ENCODE measurements around the gene LCE5A.
"Not testable (repeated sequence)": the region's sequence is repeated elsewhere in the genome, so short reads cannot be mapped to it uniquely, and the experiment has no call there.

The LCE5A gene

DNA sequence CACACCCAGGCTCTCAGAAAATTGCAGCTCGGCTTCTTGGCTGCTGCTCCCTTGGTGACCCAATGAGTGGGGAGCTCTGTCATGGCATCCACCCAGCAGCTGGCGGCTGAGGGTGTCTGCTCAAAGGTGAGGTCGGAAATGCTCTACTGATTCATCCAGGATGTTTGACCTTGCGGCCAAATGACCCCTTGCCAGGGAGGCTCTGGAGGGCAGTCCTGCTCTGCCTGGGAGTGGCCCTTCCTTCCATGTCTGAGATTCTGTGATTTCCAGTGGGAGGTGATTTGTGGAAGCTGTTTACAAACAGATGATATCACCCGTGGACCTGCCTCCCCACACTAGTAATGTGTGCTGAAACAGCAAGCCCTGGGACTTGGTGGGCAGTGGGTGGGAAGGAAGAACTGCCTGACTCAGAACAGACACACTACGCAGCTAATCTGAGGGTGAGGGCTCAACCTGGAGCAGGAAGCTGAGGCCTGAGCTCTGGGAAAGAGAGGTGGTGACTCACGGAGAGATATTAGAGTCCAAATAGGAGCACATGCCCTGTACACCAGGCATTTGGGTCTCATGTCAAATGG is 6.7 kb downstream of the LCE5A start:
- DNase-seq: no peak

DNA sequence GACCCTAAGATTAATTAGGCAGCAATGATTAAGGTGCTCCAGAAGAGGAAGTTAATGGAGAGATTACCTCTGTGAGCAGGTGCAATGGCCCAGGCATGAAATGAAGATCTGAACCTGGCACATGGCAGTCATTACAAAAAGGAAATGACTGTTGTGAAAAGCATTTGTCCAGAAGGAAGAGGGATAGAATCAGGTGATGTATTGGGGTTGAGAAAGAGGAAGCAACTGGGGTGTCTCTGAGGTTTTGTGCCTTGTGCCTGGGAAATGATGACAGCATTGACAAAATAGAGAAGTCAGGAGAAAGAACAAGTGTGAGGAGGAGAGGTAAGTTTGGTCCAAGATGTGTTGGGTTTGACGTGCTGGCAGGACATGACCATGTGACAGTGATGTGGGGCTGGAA is 9.2 kb downstream of the LCE5A start:
- no peak for DNase-seq

DNA sequence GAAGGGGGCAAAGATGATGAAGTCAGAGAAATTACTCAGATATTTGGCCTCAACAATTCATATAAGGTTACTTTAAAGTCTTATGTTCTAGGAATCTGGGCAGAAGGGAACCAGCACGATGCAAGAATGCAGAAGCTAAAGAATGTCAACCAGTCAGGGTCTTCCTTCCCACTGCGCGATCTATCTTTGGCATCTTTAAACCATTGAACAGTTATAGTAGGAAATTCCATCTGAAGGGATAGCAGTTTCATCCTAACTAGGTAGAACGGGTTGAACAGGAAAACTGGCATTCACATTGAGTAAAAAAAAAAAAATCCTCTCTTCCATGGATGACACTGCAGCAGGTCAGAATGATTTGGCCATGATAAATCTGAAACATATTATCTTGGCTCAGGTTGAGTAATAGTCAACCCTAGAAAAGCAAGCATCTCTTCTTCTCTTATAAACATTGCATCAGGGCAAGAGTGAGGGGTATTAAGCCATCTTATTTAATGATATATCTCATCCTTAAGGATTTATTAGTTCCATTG is 10.0 kb downstream of the LCE5A start:
- DNase-seq: no peak

DNA sequence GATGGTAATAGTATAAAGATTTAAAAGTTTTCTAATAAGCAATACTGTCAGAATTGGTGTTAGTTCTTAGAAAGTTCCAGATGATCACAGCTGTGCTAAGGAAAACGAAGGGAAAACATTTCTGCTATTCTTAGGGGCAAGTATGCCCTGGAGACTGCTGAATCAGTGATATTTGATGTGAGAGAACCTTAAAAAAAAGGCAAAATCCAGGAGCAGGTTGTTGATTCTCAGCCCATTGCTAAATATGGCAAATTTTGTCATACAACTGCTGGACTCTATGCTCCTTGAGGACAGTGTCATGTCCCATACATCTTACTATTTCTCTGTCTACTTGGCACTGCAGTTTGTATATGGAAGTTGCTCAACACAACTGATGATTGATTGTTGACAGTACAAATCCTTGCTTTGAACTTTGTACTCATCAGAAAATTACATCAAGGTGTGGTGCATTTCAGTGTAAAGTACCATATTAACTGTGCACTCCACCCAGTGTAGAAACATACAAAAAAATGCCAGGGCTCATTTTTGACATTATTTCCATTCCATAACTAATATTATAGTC is 14.6 kb downstream of the LCE5A start:
- DNase-seq: no peak

DNA sequence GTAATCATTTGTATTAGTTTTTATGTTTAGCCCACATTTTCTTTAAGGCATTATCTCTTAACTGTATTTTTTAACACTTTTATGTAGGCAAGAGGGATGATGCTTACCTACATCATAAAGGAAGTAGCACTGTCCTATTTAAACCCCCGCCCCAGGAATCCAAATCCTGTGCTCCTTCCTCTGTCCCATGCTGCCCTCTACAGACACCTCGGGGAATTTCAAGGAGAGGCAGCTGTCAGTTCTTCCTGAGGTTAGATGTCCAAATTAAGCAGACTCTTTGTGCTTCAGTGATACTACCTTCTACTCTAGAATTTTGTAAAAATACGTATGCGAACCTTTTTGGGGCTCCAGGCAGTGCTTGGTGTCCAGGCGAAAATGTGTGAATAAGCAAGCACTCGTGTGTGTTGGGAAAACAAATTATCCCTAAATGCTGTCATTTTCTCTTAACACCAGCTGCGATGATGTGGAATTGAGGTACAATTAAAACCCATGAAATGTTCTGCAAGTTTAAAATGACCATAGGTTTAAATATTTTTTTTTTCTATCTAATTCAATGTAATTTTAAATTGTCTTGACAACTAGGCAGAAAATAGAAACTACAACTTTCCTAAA is 22.8 kb downstream of the LCE5A start:
- DNase-seq: no peak

DNA sequence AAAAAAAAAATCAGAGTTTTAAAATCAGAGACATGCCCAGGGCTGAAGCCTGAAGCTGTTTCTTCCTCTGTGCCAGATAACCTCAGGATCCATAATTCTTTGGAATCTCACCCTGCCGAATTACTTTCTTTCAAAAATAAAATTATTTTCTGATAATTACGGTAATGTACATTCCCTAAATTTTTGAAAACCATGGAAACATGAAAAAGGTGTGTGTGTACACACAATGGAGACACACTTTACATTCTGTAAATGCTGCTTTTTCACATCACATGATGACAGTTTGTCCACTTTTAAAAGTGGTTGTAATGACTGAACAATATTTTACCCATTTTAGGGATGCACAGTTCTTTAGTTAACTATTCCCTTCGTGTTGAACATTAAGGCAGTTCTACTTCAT is 25.2 kb downstream of the LCE5A start:
- DNase-seq: no peak

DNA sequence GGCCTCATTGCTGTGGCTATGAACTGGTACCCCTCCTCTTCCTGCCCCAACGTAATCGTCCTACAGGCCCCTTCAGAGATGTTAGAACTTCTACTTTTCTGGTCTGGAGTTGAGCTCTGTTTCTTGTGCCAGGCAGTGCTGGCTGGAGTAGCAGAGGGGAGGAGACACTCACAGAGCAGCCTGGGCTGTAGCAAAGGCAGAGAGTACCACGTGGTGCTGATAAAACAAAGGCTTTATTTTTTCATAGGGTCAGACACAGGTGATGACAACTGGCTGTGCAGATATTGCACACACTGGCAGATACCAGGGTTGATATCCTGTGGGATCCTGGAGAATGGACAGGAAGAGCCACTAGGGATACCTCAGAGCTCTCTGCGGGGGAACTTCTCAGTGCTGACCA is 26.9 kb downstream of the LCE5A start:
- DNase-seq: no peak

DNA sequence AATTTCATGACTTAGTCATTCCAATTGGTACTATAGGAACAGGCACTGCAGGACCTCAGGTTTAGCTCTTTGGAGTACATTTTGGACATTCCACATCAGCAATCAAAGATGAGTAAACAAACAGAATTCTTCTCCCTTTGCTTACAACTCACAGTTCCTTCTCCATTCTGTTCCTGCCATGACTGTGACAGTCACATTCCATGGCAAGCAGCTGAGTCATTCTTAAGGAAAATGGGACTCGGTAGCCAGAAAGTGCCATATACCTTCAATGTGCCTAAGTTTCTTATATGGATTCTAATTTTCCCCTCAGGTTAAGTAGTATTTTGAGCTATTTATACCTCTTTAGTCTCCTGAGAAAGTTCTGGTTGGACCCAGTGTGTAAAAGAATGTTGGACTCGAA is 29.3 kb downstream of the LCE5A start:
- no peak for DNase-seq

DNA sequence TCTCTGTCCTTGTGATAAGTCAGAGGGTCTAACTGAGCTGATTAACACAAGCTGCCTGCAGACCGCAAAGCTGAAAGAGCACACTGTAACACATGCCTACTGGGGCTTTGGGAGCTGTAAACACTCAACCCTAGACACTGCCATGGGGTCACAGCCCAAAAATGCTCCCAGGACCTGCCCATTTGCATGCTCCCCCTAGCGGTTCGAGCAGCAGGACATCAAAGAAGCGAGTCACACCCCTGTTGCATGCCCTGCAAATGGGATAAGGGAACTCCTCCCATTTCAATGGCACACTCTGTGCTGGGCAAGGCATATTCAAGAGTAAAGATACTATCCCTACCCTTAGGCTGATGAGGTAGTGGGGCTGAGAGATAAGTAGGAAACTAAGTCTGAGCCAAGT is 33.2 kb downstream of the LCE5A start:
- no peak for DNase-seq

DNA sequence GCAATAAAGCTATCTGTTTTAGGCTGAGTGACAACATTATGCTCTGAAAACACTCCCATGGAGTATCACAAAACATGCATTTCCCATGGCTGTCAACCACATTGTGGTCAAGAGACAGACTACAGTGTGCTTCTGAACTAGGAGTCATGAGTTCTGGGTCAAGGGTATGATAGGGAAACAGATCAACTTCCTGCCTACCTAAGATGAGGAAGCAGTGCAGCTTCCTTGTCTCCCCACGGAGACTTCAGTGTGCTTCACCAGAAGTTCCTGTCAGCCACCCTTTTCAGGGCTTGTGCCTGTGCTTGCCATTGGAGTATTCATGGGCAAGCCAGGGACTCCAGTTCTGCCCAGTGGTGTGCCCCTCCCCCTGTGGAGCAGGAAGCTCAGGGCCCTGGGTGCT is 36.1 kb downstream of the LCE5A start:
- DNase-seq: no peak

DNA sequence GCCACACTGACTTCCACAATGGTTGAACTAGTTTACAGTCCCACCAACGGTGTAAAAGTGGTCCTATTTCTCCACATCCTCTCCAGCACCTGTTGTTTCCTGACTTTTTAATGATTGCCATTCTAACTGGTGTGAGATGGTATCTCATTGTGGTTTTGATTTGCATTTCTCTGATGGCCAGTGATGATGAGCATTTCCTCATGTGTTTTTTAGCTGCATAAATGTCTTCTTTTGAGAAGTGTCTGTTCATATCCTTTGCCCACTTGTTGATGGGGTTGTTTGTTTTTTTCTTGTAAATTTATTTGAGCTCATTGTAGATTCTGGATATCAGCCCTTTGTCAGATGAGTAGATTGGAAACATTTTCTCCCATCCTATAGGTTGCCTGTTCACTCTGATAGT is 37.8 kb downstream of the LCE5A start:
- not testable (repeated sequence) for DNase-seq

Measured in NCI-H1436 treated with DMSO at 0.1 percent for 48 hours (cell line).